GM08714 (cell line): ENCODE data around the gene SLC22A7.
"Not testable (repeated sequence)": the region's sequence is repeated elsewhere in the genome, so short reads cannot be mapped to it uniquely, and the experiment has no call there.

Experiments
- H3K4me3 ChIP-seq: fragments of 200-500 bp; sonication (Bioruptor generic); 2 replicates; pipeline ENCODE4 v1.5.1; 2014; ENCODE audit warnings: mild to moderate bottlenecking, low read length, inconsistent platforms
- ZNF274 ChIP-seq: IDR thresholded peaks from 2 replicates; pipeline ENCODE4 v1.6.1; 2012; ENCODE audit warnings: mild to moderate bottlenecking, low read depth, low read length

SLC22A7 gene

GRCh38 chr6:43295456-43295855 is 2.6 kb upstream of the SLC22A7 start:
- H3K4me3 ChIP-seq, result no peak overlapping the region
- TF ChIP-seq ZNF274, result no peak

- no peak for TF ChIP-seq ZNF274
- no peak overlapping the region for H3K4me3 ChIP-seq
Observed at GRCh38 chr6:43296780-43297497, 1.1 kb upstream of the SLC22A7 start.

GRCh38 chr6:43298565-43299337 is 691 bp downstream of the SLC22A7 start:
- no peak for TF ChIP-seq ZNF274
- H3K4me3 ChIP-seq, result no peak overlapping the region

GRCh38 chr6:43299338-43300293 is 1.6 kb downstream of the SLC22A7 start:
- H3K4me3 ChIP-seq, result no peak overlapping the region
- TF ChIP-seq ZNF274, result no peak

- TF ChIP-seq ZNF274, result no peak
- H3K4me3 ChIP-seq, result no peak overlapping the region
Observed at GRCh38 chr6:43301081-43301870, 3.2 kb downstream of the SLC22A7 start.

- TF ChIP-seq ZNF274, result no peak
- no peak overlapping the region for H3K4me3 ChIP-seq
Observed at GRCh38 chr6:43302126-43302525, 4.1 kb downstream of the SLC22A7 start.

GRCh38 chr6:43303006-43303405 is 4.9 kb downstream of the SLC22A7 start:
- not testable (repeated sequence) for H3K4me3 ChIP-seq

GRCh38 chr6:43303751-43304331 is 5.8 kb downstream of the SLC22A7 start:
- TF ChIP-seq ZNF274, result no peak
- no peak overlapping the region for H3K4me3 ChIP-seq

GRCh38 chr6:43304361-43304760 is 6.3 kb downstream of the SLC22A7 start:
- no peak overlapping the region for H3K4me3 ChIP-seq
- TF ChIP-seq ZNF274, result no peak

GRCh38 chr6:43304882-43305281 is 6.8 kb downstream of the SLC22A7 start:
- no peak overlapping the region for H3K4me3 ChIP-seq
- no peak for TF ChIP-seq ZNF274

GRCh38 chr6:43306086-43306485 is 8.0 kb downstream of the SLC22A7 start:
- TF ChIP-seq ZNF274, result no peak
- H3K4me3 ChIP-seq, result no peak overlapping the region

GRCh38 chr6:43307451-43308100 is 9.5 kb downstream of the SLC22A7 start:
- TF ChIP-seq ZNF274, result no peak
- no peak overlapping the region for H3K4me3 ChIP-seq
